WTC11 (cell line): ENCODE results near the gene MAST4.

Experiments used
- ELF4 ChIP-seq: sonication (generic); formaldehyde crosslinking; IDR thresholded peaks from 2 replicates; pipeline ENCODE4 v1.8.1; 2022; ENCODE audit warnings: low read depth, mild to moderate bottlenecking, moderate library complexity, missing genetic modification reagents
- NFYB ChIP-seq: sonication (generic); formaldehyde crosslinking; conservative IDR thresholded peaks from 2 replicates; pipeline ENCODE4 v1.8.0; 2022; ENCODE audit warnings: low read depth, missing genetic modification reagents
- SMAD4 ChIP-seq: sonication (generic); formaldehyde crosslinking; IDR thresholded peaks from 2 replicates; pipeline ENCODE4 v1.8.0; 2022; ENCODE audit warnings: mild to moderate bottlenecking, missing genetic modification reagents
- TF ChIP-seq, protein P1 (sequence below): fragments of 200-600 bp; IDR thresholded peaks from 2 replicates; pipeline ENCODE4 v1.8.0; 2022; ENCODE audit warnings: antibody characterized with exemption
- TF ChIP-seq, protein P2 (sequence below): fragments of 250-450 bp; sonication (Bioruptor Pico); IDR thresholded peaks from 2 replicates; pipeline ENCODE4 v2.1.2; 2022; ENCODE audit warnings: mild to moderate bottlenecking, moderate library complexity
- TF ChIP-seq, protein P3 (sequence below): sonication (generic); formaldehyde crosslinking; IDR thresholded peaks from 2 replicates; pipeline ENCODE4 v1.8.1; 2023; ENCODE audit warnings: mild to moderate bottlenecking, missing genetic modification reagents

DNA sequence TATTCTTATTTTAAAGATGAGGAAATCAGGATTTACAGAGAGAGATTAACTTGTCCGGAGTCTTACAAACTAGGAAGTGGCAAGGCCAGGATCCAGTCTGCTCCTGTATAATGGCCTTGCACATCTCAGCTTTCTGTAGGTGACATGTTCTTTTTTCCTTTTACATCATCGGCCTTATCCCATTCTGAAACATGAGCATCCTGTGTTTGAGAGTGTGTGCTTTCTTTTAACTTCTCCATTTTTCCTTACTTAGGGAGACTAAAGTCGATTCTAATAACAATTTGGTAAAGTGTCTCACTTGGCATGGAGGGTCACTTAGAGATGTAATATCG is 385.8 kb downstream of the MAST4 start:
- no peak for TF ChIP-seq NFYB
- TF ChIP-seq, protein P1, sequence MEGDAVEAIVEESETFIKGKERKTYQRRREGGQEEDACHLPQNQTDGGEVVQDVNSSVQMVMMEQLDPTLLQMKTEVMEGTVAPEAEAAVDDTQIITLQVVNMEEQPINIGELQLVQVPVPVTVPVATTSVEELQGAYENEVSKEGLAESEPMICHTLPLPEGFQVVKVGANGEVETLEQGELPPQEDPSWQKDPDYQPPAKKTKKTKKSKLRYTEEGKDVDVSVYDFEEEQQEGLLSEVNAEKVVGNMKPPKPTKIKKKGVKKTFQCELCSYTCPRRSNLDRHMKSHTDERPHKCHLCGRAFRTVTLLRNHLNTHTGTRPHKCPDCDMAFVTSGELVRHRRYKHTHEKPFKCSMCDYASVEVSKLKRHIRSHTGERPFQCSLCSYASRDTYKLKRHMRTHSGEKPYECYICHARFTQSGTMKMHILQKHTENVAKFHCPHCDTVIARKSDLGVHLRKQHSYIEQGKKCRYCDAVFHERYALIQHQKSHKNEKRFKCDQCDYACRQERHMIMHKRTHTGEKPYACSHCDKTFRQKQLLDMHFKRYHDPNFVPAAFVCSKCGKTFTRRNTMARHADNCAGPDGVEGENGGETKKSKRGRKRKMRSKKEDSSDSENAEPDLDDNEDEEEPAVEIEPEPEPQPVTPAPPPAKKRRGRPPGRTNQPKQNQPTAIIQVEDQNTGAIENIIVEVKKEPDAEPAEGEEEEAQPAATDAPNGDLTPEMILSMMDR = no peak
- TF ChIP-seq, protein P2, sequence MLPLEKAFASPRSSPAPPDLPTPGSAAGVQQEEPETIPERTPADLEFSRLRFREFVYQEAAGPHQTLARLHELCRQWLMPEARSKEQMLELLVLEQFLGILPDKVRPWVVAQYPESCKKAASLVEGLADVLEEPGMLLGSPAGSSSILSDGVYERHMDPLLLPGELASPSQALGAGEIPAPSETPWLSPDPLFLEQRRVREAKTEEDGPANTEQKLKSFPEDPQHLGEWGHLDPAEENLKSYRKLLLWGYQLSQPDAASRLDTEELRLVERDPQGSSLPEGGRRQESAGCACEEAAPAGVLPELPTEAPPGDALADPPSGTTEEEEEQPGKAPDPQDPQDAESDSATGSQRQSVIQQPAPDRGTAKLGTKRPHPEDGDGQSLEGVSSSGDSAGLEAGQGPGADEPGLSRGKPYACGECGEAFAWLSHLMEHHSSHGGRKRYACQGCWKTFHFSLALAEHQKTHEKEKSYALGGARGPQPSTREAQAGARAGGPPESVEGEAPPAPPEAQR = no peak
- TF ChIP-seq, protein P3, sequence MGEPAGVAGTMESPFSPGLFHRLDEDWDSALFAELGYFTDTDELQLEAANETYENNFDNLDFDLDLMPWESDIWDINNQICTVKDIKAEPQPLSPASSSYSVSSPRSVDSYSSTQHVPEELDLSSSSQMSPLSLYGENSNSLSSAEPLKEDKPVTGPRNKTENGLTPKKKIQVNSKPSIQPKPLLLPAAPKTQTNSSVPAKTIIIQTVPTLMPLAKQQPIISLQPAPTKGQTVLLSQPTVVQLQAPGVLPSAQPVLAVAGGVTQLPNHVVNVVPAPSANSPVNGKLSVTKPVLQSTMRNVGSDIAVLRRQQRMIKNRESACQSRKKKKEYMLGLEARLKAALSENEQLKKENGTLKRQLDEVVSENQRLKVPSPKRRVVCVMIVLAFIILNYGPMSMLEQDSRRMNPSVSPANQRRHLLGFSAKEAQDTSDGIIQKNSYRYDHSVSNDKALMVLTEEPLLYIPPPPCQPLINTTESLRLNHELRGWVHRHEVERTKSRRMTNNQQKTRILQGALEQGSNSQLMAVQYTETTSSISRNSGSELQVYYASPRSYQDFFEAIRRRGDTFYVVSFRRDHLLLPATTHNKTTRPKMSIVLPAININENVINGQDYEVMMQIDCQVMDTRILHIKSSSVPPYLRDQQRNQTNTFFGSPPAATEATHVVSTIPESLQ (CRISPR knock-in tag) = no peak
- no peak for TF ChIP-seq SMAD4 (CRISPR knock-in tag)
- no peak for TF ChIP-seq ELF4 (CRISPR knock-in tag)
